Measurements from ENCODE around the gene CCDC191. TPM values are rescaled to one million over a fixed set of nuclear protein-coding genes. Genes with fewer than 3 reads are reported as not detected.

The CCDC191 gene
- total and polyA plus RNA-seq, 9 of the 15 experiments (the other 6 are each of a cell fraction or from before 2014, with no cell fraction given) = 0.10 to 0.55 (median 0.22) TPM

GRCh38 chr3:113946831-113947230 is 109.5 kb downstream of the CCDC191 start:
- H4K20me1 ChIP-seq (replicated peaks; ENCODE audit: control insufficient read depth, insufficient read depth, low read length) = no peaks in the 10 kb centered on the region
- ChIA-PET POLR2A (no interaction called here), CTCF (ENCODE audit: low intra/inter-chr PET ratio) (no interaction called here)
- H3K27me3 ChIP-seq (ENCODE audit: control insufficient read depth in 2 of 2, insufficient read depth in 2 of 2, low read length in 2 of 2) = peaks cover 5 to 9% of the 10 kb centered on the region in 2 experiments; a peak in 4 of 5 replicates
- no peak overlapping the region for H3K4me2 ChIP-seq (ENCODE audit: insufficient read depth, low read length)
- no peak for FAIRE-seq
- BruUV-seq (replicated peaks) = no TSS peak
- no peaks in the 10 kb centered on the region for H3K9me1 ChIP-seq (ENCODE audit: control insufficient read depth, insufficient read depth, low read length)
- 39% methylated on average over 7 of the region's 7 CpGs for WGBS (ENCODE audit: insufficient coverage, low coverage, missing lambda C conversion rate)
- H3K27ac ChIP-seq (ENCODE audit: extremely low read depth, low read depth, low read length) = no peak overlapping the region
- DNase-seq (ENCODE audit: extremely low read depth in 1 of 4, low spot score in 3 of 4) = no peak
- TF ChIP-seq, protein P1, sequence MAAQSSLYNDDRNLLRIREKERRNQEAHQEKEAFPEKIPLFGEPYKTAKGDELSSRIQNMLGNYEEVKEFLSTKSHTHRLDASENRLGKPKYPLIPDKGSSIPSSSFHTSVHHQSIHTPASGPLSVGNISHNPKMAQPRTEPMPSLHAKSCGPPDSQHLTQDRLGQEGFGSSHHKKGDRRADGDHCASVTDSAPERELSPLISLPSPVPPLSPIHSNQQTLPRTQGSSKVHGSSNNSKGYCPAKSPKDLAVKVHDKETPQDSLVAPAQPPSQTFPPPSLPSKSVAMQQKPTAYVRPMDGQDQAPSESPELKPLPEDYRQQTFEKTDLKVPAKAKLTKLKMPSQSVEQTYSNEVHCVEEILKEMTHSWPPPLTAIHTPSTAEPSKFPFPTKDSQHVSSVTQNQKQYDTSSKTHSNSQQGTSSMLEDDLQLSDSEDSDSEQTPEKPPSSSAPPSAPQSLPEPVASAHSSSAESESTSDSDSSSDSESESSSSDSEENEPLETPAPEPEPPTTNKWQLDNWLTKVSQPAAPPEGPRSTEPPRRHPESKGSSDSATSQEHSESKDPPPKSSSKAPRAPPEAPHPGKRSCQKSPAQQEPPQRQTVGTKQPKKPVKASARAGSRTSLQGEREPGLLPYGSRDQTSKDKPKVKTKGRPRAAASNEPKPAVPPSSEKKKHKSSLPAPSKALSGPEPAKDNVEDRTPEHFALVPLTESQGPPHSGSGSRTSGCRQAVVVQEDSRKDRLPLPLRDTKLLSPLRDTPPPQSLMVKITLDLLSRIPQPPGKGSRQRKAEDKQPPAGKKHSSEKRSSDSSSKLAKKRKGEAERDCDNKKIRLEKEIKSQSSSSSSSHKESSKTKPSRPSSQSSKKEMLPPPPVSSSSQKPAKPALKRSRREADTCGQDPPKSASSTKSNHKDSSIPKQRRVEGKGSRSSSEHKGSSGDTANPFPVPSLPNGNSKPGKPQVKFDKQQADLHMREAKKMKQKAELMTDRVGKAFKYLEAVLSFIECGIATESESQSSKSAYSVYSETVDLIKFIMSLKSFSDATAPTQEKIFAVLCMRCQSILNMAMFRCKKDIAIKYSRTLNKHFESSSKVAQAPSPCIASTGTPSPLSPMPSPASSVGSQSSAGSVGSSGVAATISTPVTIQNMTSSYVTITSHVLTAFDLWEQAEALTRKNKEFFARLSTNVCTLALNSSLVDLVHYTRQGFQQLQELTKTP (IDR thresholded peaks at IDR 0.05; ENCODE audit: low read depth in 1 of 2, partially characterized antibody in 2 of 2) = no peak
- no peak for TF ChIP-seq MEF2D (tag; conservative IDR thresholded peaks at IDR 0.05; ENCODE audit: low read depth)
- no peak for TF ChIP-seq SMAD3 (CRISPR knock-in tag; conservative IDR thresholded peaks at IDR 0.05)
- TF ChIP-seq GTF2E2 (tag; IDR thresholded peaks at IDR 0.05) = no peak
- TF ChIP-seq PCBP2 (IDR thresholded peaks at IDR 0.05; ENCODE audit: low read depth, low read length, poor library complexity, severe bottlenecking) = no peak
- TF ChIP-seq ARID2 (IDR thresholded peaks at IDR 0.05) = no peak
- in situ Hi-C loops (cut with MboI) (no loop called here), intact Hi-C loops (cut with micrococcal nuclease) (no loop called here)
- peaks cover 0 to 15% of the 10 kb centered on the region in 2 experiments; a peak in 3 of 5 replicates for H3K4me1 ChIP-seq (replicated peaks in 1 of 2; ENCODE audit: control insufficient read depth in 2 of 2, insufficient read depth in 2 of 2, low read length in 2 of 2)
- no peaks in the 10 kb centered on the region for H3K36me3 ChIP-seq (ENCODE audit: control insufficient read depth, insufficient read depth, low read length)
- H2AFZ ChIP-seq (ENCODE audit: low read depth, low read length) = peak overlapping the region; percentile 69; the same call in 1 of the 2 replicates
- no peak for ATAC-seq
- no peaks in the 10 kb centered on the region for H3K79me2 ChIP-seq (ENCODE audit: control insufficient read depth, insufficient read depth, low read length)
- H3K4me3 ChIP-seq = no peak overlapping the region
- no peak overlapping the region; a peak in 1 of 4 replicates for H3K9ac ChIP-seq (ENCODE audit: insufficient read depth in 1 of 2, low read depth in 2 of 2, low read length in 2 of 2)
- H3K9me3 ChIP-seq (replicated peaks; ENCODE audit: control insufficient read depth, insufficient read depth, low read depth, low read length) = no peaks in the 10 kb centered on the region

Data from K562 (cell line).